GM12873 (cell line): ENCODE results near the gene ZNF300.

Experiments
- CTCF ChIP-seq: IDR thresholded peaks from 2 replicates; pipeline ENCODE4 v1.5.1; 2012; ENCODE audit warnings: low read depth, mild to moderate bottlenecking, moderate library complexity, low read length, control low read depth; ENCODE audit not compliant: insufficient read depth; ENCODE audit errors: missing control alignments

Gene ZNF300

GRCh38 chr5:150904479-150905311 is at the start of gene ZNF300:
Gene ZNF300, minus strand, starts transcription at chr5:150904980. Its CDS starts 1,825 bp downstream, at chr5:150903155.
- TF ChIP-seq CTCF = no peak

GRCh38 chr5:150948539-150948938 is 43.8 kb upstream of the ZNF300 start:
- TF ChIP-seq CTCF = no peak

GRCh38 chr5:150946351-150946905 is 41.6 kb upstream of the ZNF300 start:
- TF ChIP-seq CTCF = no peak

GRCh38 chr5:150945947-150946346 is 41.2 kb upstream of the ZNF300 start:
- no peak for TF ChIP-seq CTCF

- no peak for TF ChIP-seq CTCF
These were observed 40.7 kb upstream of the ZNF300 start for GRCh38 chr5:150945486-150945885.

- TF ChIP-seq CTCF = no peak
These were observed 26.7 kb upstream of the ZNF300 start for GRCh38 chr5:150931368-150931965.

- no peak for TF ChIP-seq CTCF
These were observed 13.8 kb upstream of the ZNF300 start for GRCh38 chr5:150918613-150919012.
